Measurements from ENCODE around the gene RFTN2.
"Not testable (repeated sequence)": the region's sequence is repeated elsewhere in the genome, so short reads cannot be mapped to it uniquely, and the experiment has no call there.

The RFTN2 gene

DNA sequence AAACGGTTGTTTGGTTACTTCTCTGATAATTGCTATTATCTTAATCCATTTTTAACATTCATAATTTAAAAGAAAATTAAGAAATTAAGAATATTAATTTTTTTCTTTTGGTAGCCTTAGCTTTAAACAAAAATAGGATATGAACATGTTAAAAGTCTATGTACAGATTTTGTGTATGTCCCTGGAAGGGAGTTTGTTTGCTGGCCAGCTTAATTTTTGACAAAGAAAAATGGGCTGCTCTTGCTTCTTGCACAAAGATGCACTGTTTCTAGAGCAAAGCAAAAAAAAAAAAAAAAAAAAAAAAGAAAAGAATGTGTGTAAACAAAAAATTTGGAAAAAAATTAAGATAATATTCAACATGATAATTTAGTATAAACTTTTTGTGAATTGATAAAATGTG is 1.3 kb downstream of the RFTN2 start:
- no peak for DNase-seq

- DNase-seq: no peak
Measured at GRCh38 chr2:197673606-197674005, 1.8 kb downstream of the RFTN2 start.

- DNase-seq: peak; percentile 15
Measured at GRCh38 chr2:197673106-197673505, 2.3 kb downstream of the RFTN2 start.

GRCh38 chr2:197672371-197672893 is 3.0 kb downstream of the RFTN2 start:
- DNase-seq: peak; percentile 5

DNA sequence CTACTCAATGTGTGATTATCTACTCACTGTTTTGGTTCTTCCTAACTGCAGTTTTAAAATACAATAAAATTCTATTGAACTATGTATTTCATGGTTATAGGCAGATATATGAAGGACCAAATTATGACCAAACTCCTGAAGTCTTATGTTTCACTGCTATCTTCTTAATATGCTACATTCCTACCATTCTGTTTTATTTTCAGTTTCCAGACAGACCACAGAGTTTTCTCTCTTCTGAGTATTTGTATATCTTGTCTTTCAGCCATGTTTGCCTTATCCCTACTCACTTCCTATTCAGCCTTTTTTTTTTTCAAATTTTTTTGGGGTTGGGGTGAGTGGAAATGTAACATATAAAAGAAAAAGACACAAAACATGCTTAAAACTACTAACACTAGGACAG is 6.3 kb downstream of the RFTN2 start:
- DNase-seq: no peak

GRCh38 chr2:197668296-197668695 is 7.1 kb downstream of the RFTN2 start:
- no peak for DNase-seq

DNA sequence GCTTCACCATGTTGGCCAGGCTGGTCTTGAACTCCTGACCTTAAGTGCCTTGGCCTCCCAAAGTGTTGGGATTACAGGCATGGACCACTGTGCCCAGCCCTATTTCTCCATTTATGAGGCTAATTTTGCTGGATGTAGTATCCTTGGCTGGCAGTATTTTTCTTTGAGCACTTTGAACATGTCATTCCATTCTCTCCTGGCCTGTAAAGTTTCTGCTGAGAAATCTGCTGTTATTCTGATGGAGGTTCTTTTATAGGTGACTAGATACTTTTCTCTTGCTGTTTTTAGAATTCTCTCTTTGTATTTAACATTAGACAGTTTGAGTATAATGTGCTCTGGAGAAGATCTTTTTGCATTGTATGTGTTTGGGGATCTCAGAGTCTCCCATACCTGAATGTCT is 9.1 kb downstream of the RFTN2 start:
- peak; percentile 9 for DNase-seq

DNA sequence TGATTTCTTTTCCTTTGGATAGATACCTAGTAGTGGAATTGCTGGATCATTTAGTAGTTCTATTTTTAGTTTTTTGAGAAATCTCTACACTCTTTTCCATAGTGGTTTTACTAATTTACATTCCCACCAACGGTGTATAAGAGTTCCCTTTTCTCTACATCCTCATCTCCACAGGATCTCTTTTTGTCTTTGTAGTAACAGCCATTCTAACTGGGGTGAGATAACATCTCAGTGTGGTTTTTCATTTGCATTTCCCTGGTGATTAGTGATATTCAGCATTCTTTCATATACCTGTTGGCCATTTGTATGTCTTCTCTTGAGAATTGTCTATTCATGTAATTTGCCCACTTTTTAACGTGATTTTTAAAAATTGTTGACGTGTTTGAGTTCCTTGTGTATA is 13.8 kb downstream of the RFTN2 start:
- DNase-seq: no peak

DNA sequence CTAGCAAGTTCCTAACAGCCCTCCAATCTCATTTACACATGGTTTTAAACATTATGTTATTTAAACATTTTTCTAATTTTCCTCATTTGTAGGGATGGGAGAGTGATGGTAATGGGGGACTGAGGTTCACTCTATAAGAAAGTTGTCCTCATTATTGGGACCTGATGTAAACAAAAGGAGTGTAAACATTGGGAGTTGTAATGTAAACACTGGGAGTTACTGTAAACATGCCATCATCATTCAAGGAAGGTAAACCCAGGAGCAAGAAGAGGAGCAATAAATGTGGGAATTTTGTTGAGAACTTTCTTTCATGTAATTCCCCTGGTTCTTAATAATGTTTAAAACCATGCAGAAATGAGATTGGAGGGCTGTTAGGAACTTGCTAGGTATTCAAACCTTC is 17.8 kb downstream of the RFTN2 start:
- peak; percentile 43 for DNase-seq

GRCh38 chr2:197647961-197648690 is 27.3 kb downstream of the RFTN2 start:
- no peak for DNase-seq

- DNase-seq: no peak
Measured at GRCh38 chr2:197641666-197642065, 33.7 kb downstream of the RFTN2 start.

- not testable (repeated sequence) for DNase-seq
Measured at GRCh38 chr2:197640571-197641122, 34.7 kb downstream of the RFTN2 start.

DNA sequence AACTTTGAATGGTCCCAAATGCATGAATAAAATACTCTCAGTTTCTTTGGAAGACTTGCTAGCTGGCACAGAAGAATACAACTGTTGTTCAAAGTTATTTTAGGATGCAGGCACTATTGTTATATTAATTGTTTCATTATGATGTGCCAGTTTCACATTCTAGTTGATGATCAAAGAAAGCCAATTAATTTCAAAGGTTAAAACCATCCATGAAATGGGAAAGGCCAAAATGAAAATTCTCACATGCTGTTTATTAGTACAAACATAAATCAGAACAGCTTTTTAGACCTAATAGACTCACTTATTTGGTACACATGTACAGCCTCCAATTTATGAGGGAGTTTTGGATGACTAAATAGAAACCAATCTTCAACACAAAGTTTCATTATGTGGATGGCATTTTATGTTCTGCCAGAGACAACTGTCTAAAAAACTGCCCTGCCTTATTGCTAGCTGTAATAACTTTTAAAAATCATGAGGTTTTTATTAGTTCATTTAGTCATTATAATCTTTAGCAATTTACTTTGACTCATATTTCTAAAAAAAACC is 42.2 kb downstream of the RFTN2 start:
- no peak for DNase-seq

GRCh38 chr2:197628043-197628500 is 47.3 kb downstream of the RFTN2 start:
- no peak for DNase-seq

GRCh38 chr2:197626965-197627625 is 48.3 kb downstream of the RFTN2 start:
- DNase-seq: no peak

DNA sequence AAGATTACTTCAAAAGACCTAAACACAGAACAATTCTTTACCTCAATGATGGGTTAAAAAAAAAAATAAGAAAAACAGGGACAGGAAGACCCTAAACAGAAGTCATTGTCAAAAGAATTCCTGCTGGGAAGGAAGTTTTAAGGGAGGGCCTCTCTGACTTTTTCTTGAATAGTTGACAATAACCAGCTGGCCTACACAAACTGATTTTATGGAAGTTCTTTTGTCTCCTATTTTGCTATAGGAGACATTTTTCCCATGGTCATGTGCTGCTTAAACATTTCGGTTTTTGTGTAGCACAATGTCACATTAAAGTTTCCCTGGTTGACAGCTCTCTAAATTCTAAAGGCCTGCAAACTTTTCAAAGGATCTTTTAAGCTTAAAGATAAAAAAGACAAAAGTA is 55.3 kb downstream of the RFTN2 start:
- no peak for DNase-seq

- DNase-seq: peak; percentile 96
Measured at GRCh38 chr2:197615016-197615652, 60.3 kb downstream of the RFTN2 start.

- DNase-seq: peak; percentile 88
Measured at GRCh38 chr2:197614532-197614931, 60.9 kb downstream of the RFTN2 start.

- peak; percentile 97 for DNase-seq
Measured at GRCh38 chr2:197613509-197613987, 61.8 kb downstream of the RFTN2 start.

DNA sequence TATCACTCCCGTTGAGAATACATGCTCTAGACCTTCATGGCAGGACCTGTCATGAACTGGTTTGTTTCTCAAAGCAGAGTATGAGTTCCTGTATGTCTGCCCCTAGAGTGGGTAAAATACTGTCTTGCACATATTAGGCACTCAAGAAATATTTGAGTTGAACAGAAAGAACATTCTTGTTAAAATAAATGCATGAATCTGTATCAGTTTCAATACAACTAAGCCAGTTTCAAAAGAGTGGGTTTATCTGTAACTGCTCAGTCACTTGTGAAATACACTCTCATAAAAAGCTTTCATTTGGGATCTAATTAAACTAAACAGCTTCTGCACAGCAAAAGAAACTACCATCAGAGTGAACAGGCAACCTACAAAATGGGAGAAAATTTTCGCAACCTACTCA is 69.2 kb downstream of the RFTN2 start:
- no peak for DNase-seq

DNA sequence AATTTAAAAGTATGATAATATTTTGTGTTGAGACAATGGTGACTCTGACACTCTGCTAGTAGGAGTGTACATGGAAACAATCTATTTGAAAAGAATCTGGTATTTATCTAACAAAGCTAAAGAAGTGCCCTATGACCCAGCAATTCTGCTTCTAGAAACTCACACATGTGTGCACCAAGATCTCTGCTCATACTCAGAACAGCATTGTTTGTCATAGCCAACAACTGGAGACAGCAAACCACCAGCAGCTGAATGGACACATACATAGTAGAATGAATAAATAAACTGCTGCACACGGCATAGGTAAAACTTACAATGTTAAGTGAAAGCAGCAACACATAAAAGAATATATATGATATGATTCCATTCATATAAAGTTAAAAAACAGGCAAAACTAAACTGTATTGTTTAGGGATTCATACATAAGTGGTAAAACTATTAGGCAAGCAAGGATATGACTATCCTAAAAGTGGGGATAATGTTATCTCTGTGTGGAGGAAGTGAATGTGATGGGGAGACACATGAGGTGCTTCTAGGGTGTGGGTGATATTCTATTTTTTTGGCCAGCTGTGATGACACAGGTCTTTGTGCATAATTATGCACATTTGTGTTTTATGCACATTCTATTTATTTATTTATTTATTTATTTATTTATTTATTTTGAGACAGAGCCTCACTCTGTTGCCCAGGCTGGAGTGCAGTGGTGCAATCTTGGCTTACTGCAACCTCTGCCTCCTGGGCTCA is 71.1 kb downstream of the RFTN2 start:
- DNase-seq: peak; percentile 24

GRCh38 chr2:197601726-197602125 is 73.7 kb downstream of the RFTN2 start:
- no peak for DNase-seq

All from DMS53 (cell line).